HL-60/S4 (cell line): ENCODE measurements around the gene HSPB6.
"Not testable (repeated sequence)": the region's sequence is repeated elsewhere in the genome, so short reads cannot be mapped to it uniquely, and the experiment has no call there.

ENCODE experiments used
- in situ Hi-C: fragments of 300-500 bp; cut with MboI; formaldehyde crosslinking; loops from 2 replicates; pipeline ENCODE4 v1.14.3; 2022; ENCODE audit warnings: low sequenced_read_pairs

The HSPB6 gene

GRCh38 chr19:35786299-35787160 lies 29.7 kb upstream of the HSPB6 start:
- in situ Hi-C loops = no loop called here

DNA sequence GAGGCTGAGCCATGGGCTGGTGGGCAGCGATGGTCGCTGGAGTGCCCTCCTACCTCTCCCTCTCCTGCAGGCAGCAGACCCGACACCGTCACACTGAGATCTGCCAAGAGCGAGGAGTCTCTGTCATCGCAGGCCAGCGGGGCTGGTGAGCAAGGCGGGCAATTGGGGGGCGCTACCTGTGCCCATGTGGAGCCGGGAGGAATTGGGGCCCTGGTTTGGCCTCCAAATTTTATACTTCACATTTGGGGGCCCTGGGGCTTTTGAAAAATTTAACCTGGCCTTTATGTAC lies 28.5 kb upstream of the HSPB6 start:
- in situ Hi-C loops = no loop called here

- in situ Hi-C loops = no loop called here
Observed at GRCh38 chr19:35784503-35785338, 27.9 kb upstream of the HSPB6 start.

GRCh38 chr19:35783469-35784434 lies 26.9 kb upstream of the HSPB6 start:
- in situ Hi-C loops = no loop called here

DNA sequence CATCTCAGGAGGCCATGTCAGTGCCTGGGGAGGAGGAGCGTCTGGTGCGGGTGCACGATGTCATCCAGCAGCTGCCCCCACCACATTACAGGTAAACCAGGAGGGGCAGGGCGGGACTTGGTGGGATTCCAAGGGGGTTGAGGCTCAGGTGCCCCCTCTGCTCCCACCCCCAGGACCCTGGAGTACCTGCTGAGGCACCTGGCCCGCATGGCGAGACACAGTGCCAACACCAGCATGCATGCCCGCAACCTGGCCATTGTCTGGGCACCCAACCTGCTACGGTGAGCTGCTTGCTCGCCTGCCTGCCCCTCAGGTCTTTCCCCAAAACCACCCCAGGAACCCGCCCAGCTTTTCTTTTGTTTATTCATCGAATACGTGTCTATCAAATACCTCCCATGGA lies 25.8 kb upstream of the HSPB6 start:
- in situ Hi-C loops = no loop called here

- in situ Hi-C loops = no loop called here
Observed at GRCh38 chr19:35781650-35782049, 24.8 kb upstream of the HSPB6 start.

DNA sequence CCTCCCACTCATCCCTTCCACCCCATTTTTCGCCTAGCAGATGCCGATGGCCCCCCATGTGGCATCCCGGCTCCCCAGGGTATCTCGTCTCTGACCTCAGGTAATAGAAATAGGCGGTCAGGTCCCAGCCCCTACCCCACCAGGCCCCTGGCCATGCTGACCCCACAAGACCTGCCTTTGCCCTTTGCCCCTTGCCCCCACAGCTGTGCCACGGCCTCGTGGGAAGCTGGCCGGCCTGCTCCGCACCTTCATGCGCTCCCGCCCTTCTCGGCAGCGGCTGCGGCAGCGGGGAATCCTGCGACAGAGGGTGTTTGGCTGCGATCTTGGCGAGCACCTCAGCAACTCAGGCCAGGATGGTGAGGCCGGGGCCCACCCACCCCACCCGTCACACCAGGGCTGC lies 23.9 kb upstream of the HSPB6 start:
- in situ Hi-C loops = no loop called here

DNA sequence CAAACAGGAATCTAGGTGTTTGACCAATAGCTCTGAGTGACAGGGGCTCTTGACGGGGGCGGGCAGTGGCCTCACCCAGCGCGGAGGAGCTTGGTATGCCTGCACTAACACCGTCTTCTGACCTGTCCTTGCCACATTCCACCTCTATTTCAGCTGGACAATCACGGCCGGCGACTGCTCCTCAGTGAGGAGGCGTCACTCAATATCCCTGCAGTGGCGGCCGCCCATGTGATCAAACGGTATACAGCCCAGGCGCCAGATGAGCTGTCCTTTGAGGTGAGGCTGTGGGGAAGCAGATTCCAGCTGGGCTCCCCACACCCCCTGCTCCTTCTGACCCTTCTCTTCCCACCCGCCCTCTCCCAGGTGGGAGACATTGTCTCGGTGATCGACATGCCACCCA lies 23.2 kb upstream of the HSPB6 start:
- in situ Hi-C loops = no loop called here

- in situ Hi-C loops = no loop called here
Observed at GRCh38 chr19:35779033-35779432, 22.2 kb upstream of the HSPB6 start.

GRCh38 chr19:35777961-35778360 lies 21.1 kb upstream of the HSPB6 start:
- in situ Hi-C loops = no loop called here

DNA sequence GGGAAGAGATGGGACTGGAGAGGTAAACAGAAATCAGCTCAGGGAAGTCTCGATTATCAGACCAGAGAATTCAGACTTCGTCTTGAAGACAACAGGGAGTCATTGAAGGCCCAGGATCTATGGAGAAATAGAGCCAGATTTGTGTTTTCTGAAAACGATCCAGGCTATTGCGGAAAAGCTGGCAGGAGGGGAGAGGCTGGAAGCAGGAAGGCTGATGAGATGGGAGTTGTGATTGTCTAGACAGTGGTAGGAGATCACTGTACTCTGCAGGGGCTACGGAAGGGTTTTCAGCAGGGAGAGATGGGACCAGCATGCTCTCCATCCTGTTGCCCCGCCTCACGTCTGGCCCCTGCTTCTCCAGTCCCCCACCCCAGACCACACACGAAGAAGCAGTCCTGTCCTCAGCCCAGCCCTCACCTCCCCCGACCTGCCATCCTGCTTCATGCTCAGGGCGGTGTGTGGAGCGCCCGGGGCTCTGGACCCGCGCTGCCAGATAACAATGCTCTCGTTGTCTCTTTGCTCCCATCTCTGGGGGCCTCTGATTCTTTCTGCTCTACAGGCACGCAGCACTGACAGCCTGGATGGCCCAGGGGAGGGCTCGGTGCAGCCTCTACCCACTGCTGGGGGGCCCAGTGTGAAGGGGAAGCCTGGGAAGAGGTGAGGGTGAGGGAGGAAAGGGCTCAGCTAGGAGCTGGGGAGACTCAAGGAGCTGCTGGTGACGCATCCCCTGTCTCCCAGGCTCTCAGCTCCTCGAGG lies 20.4 kb upstream of the HSPB6 start:
- in situ Hi-C loops = no loop called here

- in situ Hi-C loops = no loop called here
Observed at GRCh38 chr19:35776102-35776788, 19.4 kb upstream of the HSPB6 start.

- in situ Hi-C loops = no loop called here
Observed at GRCh38 chr19:35775298-35776101, 18.7 kb upstream of the HSPB6 start, which contains the start of gene ARHGAP33. TSS of gene ARHGAP33 (plus strand) at chr19:35775564. CDS start at chr19:35775659, 95 bp downstream.

DNA sequence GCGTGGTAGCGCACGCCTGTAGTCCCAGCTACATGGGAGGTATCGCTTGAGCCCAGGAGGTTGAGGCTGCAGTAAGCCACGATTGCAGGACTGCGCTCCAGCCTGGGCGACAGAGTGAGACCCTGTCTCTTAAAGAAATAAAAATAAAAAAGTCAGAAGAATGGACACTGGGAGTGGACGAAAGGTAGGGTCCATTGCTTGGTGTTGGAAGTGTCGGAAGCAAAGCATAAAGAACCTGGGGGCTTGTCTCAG lies 18.1 kb upstream of the HSPB6 start:
- in situ Hi-C loops = no loop called here

DNA sequence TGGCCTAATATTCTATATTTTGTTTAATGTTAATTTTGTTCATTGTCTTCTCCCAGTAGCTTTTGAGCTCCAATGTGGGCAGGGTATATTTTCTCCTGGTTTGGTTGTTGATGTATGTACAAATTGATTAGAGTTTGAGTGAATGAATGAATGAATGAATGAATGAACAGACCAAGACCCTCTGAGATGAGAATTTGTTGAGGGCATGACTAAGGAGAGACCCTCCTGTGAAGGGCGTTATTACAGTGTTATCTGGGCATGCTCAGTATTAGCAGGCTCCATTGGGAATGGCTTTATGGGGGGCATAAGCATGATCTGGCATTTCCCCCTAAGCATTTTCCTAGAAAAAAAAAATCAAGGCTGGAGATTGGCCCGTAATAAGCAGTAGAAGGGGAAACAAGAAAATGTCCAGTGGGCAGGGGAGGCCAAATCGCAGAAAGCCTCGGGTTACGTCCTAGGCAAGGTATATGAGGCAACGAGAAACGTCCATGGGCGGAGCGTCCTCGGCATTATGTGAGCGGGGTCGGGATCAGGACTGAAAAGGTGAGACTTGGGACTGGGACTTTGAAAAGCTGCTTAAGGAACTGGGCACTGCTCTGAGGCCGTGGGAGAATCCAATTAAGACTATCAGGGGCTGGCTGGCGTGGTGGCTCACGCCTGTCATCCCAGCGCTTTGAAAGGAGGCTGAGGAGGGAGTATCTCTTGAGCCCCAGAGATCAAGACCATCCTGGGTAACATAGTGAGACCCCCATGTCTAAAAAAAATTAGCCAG lies 17.6 kb upstream of the HSPB6 start:
- in situ Hi-C loops = no loop called here

DNA sequence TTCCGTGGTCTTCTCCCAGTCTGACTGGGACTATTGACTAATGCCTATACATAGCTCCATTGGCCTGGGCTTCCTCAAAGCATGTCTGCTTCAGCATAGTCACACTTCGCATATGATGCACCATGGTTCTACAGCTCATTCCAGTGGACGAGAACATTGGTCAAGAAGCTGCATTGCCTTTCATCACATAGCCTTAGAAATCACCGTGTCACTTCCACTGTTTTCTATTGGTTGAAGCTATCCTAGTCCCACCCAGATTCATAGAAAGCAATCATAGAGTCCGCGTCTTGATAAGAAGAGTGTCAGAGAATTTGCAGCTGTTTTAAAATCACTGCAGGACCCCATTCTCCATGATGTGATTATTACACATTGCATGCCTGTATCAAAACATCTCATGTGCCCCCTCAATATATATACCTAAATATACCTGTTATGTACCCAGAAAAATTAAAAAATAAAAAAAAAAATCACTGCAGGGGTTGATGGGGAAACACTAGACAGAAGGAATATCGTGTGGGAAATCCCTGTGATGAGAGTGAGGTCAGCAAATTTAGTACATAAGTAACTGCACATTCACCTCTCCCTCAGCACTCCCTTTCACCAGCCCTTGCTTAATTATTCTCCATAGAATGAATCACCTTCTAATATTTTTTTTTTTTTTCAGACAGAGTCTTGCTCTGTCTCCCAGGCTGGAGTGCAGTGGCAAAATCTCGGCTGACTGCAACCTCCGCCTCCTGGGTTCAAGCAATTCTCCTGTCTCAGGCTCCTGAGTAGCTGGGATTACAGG lies 16.4 kb upstream of the HSPB6 start:
- in situ Hi-C loops = no loop called here

- in situ Hi-C loops = not testable (repeated sequence)
Observed at GRCh38 chr19:35772362-35772761, 15.5 kb upstream of the HSPB6 start.

DNA sequence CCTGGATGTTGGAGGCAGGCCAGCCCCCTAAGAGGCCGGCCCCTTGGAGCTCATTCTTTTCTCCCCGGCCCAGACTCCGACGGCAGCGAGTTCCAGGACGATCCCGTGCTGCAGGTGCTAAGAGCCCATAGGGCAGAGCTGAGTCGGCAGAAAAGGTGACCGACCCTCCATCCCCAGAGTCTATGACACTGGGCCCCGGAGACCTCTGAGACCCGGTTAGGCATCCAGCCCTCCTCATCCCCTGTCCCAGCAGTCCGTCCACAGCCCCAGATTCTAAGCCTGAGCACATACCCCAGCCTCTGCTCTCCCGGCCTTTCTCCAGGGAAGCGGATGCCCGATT lies 11.2 kb upstream of the HSPB6 start:
- in situ Hi-C loops = no loop called here
